Activated naive CD4-positive, alpha-beta T cell treated with anti-CD3 and anti-CD28 coated beads, Interleukin-2, amount 50 U/mL, for 72 hours (primary cell): ENCODE results near the gene LDB2. TPM values are rescaled to one million over a fixed set of nuclear protein-coding genes. Genes with fewer than 3 reads are reported as not detected.

Experiments
- ATAC-seq, 2 donors: fragments of 150-1000 bp; cut with Tn5 transposase; 2 replicates each; pipeline ENCODE4 v1.10.0; 2021; ENCODE audit warnings: mild to moderate bottlenecking in 2 of 2, moderate library complexity in 2 of 2
- DNase-seq, 2 donors: peaks; one replicate each; pipeline ENCODE4 v3.0.0; 2021 to 2022; ENCODE audit warnings: low spot score in 2 of 2
- H3K27ac Mint-ChIP-seq, 2 donors: one replicate each; pipeline ENCODE4 v1.8.0; 2022; ENCODE audit warnings: mild to moderate bottlenecking in 2 of 2, mixed read lengths in 2 of 2
- H3K36me3 Mint-ChIP-seq, 2 donors: one replicate each; pipeline ENCODE4 v1.8.0; 2022; ENCODE audit warnings: mixed read lengths in 2 of 2
- H3K9me3 Mint-ChIP-seq, 2 donors: one replicate each; pipeline ENCODE4 v1.8.0; 2022; ENCODE audit warnings: mixed read lengths in 2 of 2
- total RNA-seq, 2 donors: library from RNA; stranded (reverse); gene quantifications; one replicate each; pipeline ENCODE4 v1.2.3, GENCODE V29; 2022

The LDB2 gene
- total RNA-seq, 2 donors from 2014 or later: not detected

GRCh38 chr4:16894406-16894805 is 4.0 kb downstream of the LDB2 start:
- Mint-ChIP-seq H3K9me3 (peaks cover 0 to 7% of the 10 kb centered on the region in 2 donors), H3K27ac (no peak overlapping the region), H3K36me3 (peaks cover 0 to 7% of the 10 kb centered on the region in 2 donors)
- DNase-seq (no peak), ATAC-seq (no peak)

- ATAC-seq (peak in 1 of 2 donors; percentile 70), DNase-seq (no peak)
- Mint-ChIP-seq H3K9me3 (peaks cover 0 to 7% of the 10 kb centered on the region in 2 donors), H3K27ac (peak overlapping the region in 1 of 2 donors; percentile 57), H3K36me3 (peaks cover 0 to 7% of the 10 kb centered on the region in 2 donors)
Measured at GRCh38 chr4:16893141-16893651, 5.2 kb downstream of the LDB2 start.

GRCh38 chr4:16890651-16891050 is 7.8 kb downstream of the LDB2 start:
- ATAC-seq (no peak), DNase-seq (no peak)
- no peak overlapping the region for H3K27ac Mint-ChIP-seq
- H3K9me3 Mint-ChIP-seq: peaks cover 0 to 7% of the 10 kb centered on the region in 2 donors
- H3K36me3 Mint-ChIP-seq: peaks cover 0 to 7% of the 10 kb centered on the region in 2 donors

- Mint-ChIP-seq H3K36me3 (peaks cover 0 to 7% of the 10 kb centered on the region in 2 donors), H3K27ac (no peak overlapping the region), H3K9me3 (peaks cover 0 to 7% of the 10 kb centered on the region in 2 donors)
- ATAC-seq (no peak), DNase-seq (no peak)
Measured at GRCh38 chr4:16889945-16890344, 8.5 kb downstream of the LDB2 start.

- H3K36me3 Mint-ChIP-seq: peaks cover 0 to 7% of the 10 kb centered on the region in 2 donors
- no peak overlapping the region for H3K27ac Mint-ChIP-seq
- ATAC-seq (no peak), DNase-seq (no peak)
- H3K9me3 Mint-ChIP-seq: peaks cover 4 to 7% of the 10 kb centered on the region in 2 donors
Measured at GRCh38 chr4:16887887-16888286, 10.6 kb downstream of the LDB2 start.

GRCh38 chr4:16884673-16885460 is 13.6 kb downstream of the LDB2 start:
- peaks cover 0 to 2% of the 10 kb centered on the region in 2 donors for H3K36me3 Mint-ChIP-seq
- ATAC-seq (no peak), DNase-seq (no peak)
- H3K9me3 Mint-ChIP-seq: peaks cover 1 to 4% of the 10 kb centered on the region in 2 donors
- H3K27ac Mint-ChIP-seq: no peak overlapping the region

GRCh38 chr4:16883806-16884205 is 14.6 kb downstream of the LDB2 start:
- peaks cover 0 to 4% of the 10 kb centered on the region in 2 donors for H3K9me3 Mint-ChIP-seq
- H3K36me3 Mint-ChIP-seq: no peaks in the 10 kb centered on the region
- H3K27ac Mint-ChIP-seq: no peak overlapping the region
- DNase-seq (no peak), ATAC-seq (no peak)

GRCh38 chr4:16881151-16881884 is 17.1 kb downstream of the LDB2 start:
- ATAC-seq (no peak), DNase-seq (no peak)
- H3K9me3 Mint-ChIP-seq: peaks cover 0 to 4% of the 10 kb centered on the region in 2 donors
- H3K27ac Mint-ChIP-seq: no peak overlapping the region
- no peaks in the 10 kb centered on the region for H3K36me3 Mint-ChIP-seq

- DNase-seq (no peak), ATAC-seq (no peak)
- no peaks in the 10 kb centered on the region for H3K36me3 Mint-ChIP-seq
- H3K27ac Mint-ChIP-seq: no peak overlapping the region
- no peaks in the 10 kb centered on the region for H3K9me3 Mint-ChIP-seq
Measured at GRCh38 chr4:16875487-16875886, 23.0 kb downstream of the LDB2 start.

- no peak for ATAC-seq
- H3K36me3 Mint-ChIP-seq: no peaks in the 10 kb centered on the region
Measured at GRCh38 chr4:16869594-16870245, 28.7 kb downstream of the LDB2 start.

GRCh38 chr4:16868674-16869073 is 29.8 kb downstream of the LDB2 start:
- H3K9me3 Mint-ChIP-seq: no peaks in the 10 kb centered on the region
- H3K27ac Mint-ChIP-seq: no peak overlapping the region
- ATAC-seq (no peak), DNase-seq (no peak)
- no peaks in the 10 kb centered on the region for H3K36me3 Mint-ChIP-seq

More at GRCh38 chr4:16869594-16870245, 28.7 kb downstream of the LDB2 start:
- no peak overlapping the region for H3K27ac Mint-ChIP-seq
- H3K9me3 Mint-ChIP-seq: no peaks in the 10 kb centered on the region
- DNase-seq: no peak

GRCh38 chr4:16867827-16868226 is 30.6 kb downstream of the LDB2 start:
- Mint-ChIP-seq H3K27ac (no peak overlapping the region), H3K36me3 (no peaks in the 10 kb centered on the region), H3K9me3 (no peaks in the 10 kb centered on the region)
- ATAC-seq (no peak), DNase-seq (no peak)

GRCh38 chr4:16866974-16867373 is 31.5 kb downstream of the LDB2 start:
- Mint-ChIP-seq H3K27ac (no peak overlapping the region), H3K36me3 (no peaks in the 10 kb centered on the region), H3K9me3 (no peaks in the 10 kb centered on the region)
- no peak for ATAC-seq
- no peak for DNase-seq

- H3K9me3 Mint-ChIP-seq: no peaks in the 10 kb centered on the region
Measured at GRCh38 chr4:16865897-16866283, 32.6 kb downstream of the LDB2 start.

GRCh38 chr4:16865209-16865896 is 33.1 kb downstream of the LDB2 start:
- ATAC-seq (no peak), DNase-seq (no peak)
- H3K9me3 Mint-ChIP-seq: no peaks in the 10 kb centered on the region
- H3K36me3 Mint-ChIP-seq: no peaks in the 10 kb centered on the region
- no peak overlapping the region for H3K27ac Mint-ChIP-seq

More at GRCh38 chr4:16865897-16866283, 32.6 kb downstream of the LDB2 start:
- no peaks in the 10 kb centered on the region for H3K36me3 Mint-ChIP-seq
- no peak for ATAC-seq
- no peak overlapping the region for H3K27ac Mint-ChIP-seq
- no peak for DNase-seq

GRCh38 chr4:16864199-16864598 is 34.2 kb downstream of the LDB2 start:
- no peaks in the 10 kb centered on the region for H3K36me3 Mint-ChIP-seq
- ATAC-seq: no peak

More at GRCh38 chr4:16864199-16864598, 34.2 kb downstream of the LDB2 start:
- no peak overlapping the region for H3K27ac Mint-ChIP-seq
- DNase-seq: no peak
- no peaks in the 10 kb centered on the region for H3K9me3 Mint-ChIP-seq
